Measurements from ENCODE around the gene NBPF20.
"Not testable (repeated sequence)": the region's sequence is repeated elsewhere in the genome, so short reads cannot be mapped to it uniquely, and the experiment has no call there.

The NBPF20 gene

DNA sequence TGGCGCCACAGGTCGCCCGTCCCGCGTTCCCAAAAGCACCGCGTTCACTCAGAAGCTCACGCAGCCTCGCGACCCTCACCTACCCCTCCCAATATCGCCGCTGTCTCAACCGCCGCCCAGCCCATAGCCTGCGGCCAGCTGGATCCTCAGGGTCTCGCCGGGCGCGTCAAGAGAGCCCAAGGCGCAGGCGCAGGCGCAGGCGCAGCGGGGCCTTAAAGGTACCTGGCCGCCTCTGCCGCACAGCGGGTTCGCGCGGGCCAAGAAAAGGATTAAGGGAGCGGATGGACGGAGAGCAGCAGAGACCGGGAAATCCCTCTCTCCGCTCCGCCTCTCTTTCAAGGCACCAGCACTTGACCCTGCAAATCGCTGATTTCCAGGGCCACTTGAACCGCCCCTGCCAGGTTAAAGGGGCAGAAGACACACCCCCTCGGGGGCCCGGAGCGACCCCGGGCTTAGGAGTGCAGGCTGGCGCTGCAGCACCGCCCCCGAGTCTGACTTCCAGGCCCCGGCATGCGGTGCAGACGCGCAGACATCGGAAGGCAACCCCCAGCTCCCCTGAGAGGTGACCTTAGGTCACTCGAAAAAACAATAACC, at the start of gene NBPF20:
Gene NBPF20, minus strand, starts transcription at position 168 of the 594 bp plus-strand sequence. CDS start 20,331 bp downstream, outside the sequence.
- DNase-seq (ENCODE audit: low spot score) = peak; percentile 92

DNA sequence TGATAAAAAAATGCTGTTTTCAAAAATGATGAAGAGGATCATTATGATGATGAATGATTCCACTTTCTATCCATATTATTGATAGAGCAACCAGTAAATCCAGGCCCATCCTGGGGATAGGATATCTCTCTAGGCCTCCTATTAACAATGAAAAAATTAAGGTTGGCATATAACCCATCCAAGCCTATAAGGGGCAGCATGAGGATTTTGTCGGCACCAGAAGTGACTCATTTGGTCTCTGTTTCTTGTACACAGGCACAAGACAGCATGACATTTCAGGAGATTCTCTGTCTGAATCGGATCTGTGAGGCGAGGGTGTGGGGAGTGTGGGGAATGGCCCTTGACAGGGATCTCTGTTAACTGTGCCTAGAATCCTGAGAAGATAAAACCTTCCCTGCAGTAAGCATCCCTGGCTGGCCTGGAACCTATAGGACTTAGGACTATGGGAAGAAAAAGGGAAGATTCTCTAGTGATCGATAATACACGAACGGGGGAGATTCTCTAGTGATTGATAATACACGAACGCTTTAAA, 49.5 kb upstream of the NBPF20 start:
- not testable (repeated sequence) for DNase-seq (ENCODE audit: low spot score)

DNA sequence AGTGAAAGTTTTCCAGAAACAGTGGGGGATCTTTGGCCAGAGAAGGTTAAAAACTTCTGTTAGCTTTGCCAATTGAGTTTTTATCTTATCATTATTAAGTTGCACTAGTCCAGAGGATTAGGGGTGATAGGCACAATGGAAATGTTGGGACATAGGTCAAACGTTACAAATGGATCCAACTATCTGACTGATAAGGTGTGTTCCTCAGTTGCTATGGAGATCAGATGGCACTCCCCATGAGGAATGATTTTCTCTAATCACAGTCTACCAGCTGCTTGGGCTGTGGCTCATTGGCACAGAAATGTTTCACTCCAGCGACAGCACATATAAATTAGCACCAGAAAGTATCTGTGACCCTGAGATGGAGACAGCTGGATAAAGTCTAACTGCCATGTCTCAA, 47.3 kb upstream of the NBPF20 start:
- not testable (repeated sequence) for DNase-seq (ENCODE audit: low spot score)

DNA sequence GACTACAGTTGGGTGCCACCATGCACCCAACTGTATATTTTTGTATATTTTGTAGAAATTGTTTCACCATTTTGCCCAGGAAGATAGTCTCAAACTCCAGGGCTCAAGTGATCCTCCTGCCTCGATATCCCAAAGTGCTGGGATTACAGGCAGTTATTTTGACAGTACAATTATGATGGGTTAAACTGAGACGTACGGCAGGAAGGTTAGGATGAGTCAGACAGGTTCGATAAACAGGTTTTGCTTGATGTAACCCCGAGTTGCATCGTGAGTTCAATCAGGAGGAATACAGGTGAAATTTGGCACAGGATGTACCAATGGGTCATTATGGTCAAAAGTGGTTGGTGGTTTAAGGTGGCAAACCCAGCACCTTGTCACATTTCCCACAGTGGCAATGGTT, 46.0 kb upstream of the NBPF20 start:
- DNase-seq (ENCODE audit: low spot score) = not testable (repeated sequence)

- peak; percentile 14 for DNase-seq (ENCODE audit: low spot score)
Measured at GRCh38 chr1:145465405-145466144, 40.2 kb upstream of the NBPF20 start.

DNA sequence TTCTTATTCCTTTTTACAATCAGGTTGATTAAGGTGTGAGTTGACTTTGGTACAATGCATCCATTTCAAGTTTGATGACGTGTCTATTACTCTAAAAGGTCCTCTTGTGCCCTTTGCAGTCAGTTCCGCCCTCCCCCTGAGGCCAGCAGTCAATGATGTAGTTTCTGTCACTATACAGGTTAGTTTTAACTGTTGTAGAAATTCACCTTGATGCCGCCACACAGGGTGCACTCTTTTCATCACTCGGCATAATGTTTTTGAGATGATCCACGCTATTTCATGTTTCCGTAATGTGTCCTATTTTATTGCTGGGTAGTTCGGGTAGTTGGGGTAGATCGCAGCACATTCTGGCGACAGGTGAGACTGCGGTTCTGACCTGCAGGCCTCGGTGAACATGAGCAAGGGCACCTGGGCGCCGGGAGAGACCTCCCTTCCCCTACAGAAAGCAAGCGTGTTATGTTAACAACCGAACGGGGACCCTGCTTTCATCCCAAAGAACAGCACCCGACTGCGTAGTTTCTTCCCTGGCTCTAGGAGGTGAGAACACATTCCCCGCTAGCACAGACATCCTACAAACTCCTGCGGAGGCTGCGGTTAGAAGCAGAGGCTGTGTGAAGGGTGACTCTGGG, 39.4 kb upstream of the NBPF20 start:
- DNase-seq (ENCODE audit: low spot score) = not testable (repeated sequence)

GRCh38 chr1:145464017-145464416, 38.6 kb upstream of the NBPF20 start:
- DNase-seq (ENCODE audit: low spot score) = not testable (repeated sequence)

DNA sequence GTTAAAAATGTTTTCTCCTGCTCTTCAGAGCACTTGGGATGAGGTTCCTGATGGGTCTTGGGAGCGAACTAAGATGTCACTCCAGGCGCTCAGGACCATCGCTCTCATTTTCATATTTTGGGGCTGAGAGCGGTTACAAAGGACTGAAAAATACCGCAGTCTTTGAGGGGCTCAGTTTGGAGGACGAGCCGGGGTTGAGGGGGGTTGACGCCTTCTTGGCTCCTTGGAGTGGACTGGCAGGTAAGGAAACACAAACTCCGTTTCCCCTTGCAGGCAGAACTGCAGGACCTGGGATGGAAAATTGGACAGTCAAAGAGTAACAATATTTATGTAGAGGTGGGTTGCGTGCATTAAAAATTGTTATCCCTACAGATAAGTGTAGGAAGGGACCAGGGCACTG, 35.3 kb upstream of the NBPF20 start:
- not testable (repeated sequence) for DNase-seq (ENCODE audit: low spot score)

GRCh38 chr1:145460048-145460447, 34.6 kb upstream of the NBPF20 start:
- DNase-seq (ENCODE audit: low spot score) = not testable (repeated sequence)

- DNase-seq (ENCODE audit: low spot score) = not testable (repeated sequence)
Measured at GRCh38 chr1:145459591-145459990, 34.2 kb upstream of the NBPF20 start.

- not testable (repeated sequence) for DNase-seq (ENCODE audit: low spot score)
Measured at GRCh38 chr1:145459063-145459462, 33.7 kb upstream of the NBPF20 start.

GRCh38 chr1:145454824-145455177, 29.4 kb upstream of the NBPF20 start:
- DNase-seq (ENCODE audit: low spot score) = not testable (repeated sequence)

DNA sequence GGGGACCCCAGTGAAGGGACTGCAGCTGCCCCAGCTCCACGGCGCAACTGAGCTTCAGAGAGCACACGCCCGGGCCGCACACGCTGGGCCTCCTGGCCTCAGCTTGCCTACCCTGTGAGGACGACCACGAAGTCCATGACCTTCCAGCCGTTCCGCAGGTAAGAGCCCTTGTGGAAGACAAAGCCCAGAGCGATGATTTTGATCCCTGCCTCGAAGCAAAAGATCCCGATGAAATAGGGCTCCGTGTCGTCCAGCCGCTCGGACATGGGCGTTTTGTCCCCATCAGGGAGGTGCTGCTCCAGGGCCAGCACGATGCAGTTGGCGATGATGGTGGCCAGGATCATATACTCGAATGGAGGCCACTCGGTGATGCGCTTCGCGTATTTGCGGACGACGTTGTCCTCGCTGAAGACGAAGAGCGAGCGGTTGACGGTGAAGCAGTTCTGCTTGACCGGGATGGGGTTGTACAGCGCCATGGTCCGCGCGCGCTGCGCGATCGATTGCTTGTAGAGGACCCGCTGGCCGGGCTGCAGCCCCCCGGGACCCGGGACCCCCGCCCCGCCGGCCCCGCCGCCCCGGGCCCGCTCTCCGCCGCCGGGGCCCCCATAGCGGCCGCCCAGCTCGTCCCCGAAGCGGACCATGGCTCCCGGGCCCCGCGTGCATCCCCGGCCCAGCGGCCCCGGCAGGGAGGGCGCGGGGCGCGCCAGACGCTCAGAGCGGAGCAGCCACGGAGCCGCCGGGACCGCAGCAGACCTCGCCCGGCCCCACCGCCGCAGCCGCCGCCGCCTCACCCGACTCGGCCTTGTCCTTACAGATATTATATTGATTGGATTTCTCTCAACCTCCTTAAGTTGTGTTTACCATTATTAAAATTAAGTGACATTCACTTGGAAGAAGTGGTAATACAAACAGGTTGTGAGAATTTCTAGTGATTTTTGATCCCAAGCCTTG, 28.7 kb upstream of the NBPF20 start:
- peak; percentile 2 for DNase-seq (ENCODE audit: low spot score)

DNA sequence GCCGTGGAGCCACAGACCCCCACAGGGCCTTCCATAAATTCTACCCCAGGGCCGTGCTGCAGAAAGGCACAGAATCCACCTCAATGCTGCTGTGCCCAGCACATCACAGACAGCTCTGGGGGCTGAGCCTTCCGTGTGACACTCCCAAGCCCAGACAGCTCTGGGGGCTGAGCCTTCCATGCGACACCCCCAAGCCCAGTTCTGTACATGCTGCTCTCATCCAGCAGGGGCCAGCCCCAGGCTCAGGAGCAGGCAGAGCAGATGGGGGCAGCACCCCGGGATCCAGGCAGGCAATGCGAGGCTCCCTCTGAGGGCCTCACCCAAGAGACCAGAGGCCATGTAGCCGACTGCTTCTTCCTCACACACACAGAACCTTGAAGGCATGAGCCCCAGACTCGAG, 27.1 kb upstream of the NBPF20 start:
- DNase-seq (ENCODE audit: low spot score) = not testable (repeated sequence)

DNA sequence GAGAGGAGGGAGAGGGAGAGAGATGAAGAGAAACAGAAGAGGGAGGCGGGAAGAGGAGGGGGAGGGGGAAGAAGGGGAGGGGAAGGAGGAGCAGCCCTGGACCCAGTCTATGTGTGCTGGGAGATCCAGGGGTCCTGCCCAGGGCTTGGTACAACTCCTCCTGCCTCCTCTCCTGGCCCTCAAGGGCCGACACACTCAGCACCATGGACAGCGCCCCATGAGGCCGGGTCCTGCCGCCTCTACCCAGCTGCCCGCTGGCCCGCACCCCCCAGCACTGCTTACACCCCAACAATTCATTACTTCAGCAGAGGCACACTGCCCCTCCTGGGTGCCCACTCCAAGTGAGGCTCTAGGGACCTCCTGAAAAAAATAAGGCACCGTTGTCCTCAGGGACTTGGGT, 26.5 kb upstream of the NBPF20 start:
- not testable (repeated sequence) for DNase-seq (ENCODE audit: low spot score)

- DNase-seq (ENCODE audit: low spot score) = not testable (repeated sequence)
Measured at GRCh38 chr1:145445219-145445618, 19.8 kb upstream of the NBPF20 start.

- not testable (repeated sequence) for DNase-seq (ENCODE audit: low spot score)
Measured at GRCh38 chr1:145442340-145442739, 16.9 kb upstream of the NBPF20 start.

DNA sequence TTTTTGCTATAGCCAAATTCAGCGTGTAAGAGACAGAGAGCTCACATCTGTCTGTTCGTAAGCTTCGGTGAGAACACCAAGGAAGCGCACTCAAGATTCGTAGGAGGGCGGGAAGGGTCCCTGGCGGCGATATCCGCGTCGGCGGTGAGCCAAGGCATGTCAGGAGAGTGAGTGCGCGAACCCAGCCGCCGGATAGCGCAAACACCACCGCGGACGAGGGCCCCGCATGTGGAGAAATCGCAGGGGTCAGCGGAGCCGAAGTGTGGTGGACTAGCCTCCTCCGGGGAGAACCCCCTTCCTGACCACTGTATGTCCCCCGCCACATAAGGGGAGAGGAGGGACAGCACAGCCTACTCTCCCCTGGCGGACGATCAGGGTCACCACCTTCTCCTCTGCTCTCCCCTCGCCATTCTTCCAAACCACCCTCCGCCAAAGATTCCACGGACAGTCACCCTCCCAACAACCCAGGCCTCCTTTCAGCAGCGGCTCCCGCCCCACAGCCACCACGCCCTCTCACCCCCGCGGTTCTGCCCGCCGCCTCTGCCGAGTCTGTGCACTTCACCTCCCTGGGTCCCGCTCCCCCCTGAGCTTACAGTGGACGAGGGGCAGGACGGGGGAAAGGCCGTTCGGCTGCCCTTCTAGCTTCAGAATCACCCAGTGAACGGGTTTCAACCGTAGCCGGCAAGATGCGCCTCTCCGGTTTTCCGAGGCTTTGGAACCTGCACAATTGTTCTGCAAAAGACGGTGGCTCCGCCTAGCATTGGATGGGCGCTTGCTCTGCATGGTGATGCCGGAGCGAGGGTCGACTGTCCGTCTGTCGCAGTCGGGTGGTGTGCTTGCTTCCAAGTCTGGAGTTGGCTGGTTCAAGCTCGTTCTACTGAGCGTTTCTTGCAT, 6.2 kb upstream of the NBPF20 start:
- DNase-seq (ENCODE audit: low spot score) = not testable (repeated sequence)

- not testable (repeated sequence) for DNase-seq (ENCODE audit: low spot score)
Measured at GRCh38 chr1:145430830-145431229, 5.4 kb upstream of the NBPF20 start.

DNA sequence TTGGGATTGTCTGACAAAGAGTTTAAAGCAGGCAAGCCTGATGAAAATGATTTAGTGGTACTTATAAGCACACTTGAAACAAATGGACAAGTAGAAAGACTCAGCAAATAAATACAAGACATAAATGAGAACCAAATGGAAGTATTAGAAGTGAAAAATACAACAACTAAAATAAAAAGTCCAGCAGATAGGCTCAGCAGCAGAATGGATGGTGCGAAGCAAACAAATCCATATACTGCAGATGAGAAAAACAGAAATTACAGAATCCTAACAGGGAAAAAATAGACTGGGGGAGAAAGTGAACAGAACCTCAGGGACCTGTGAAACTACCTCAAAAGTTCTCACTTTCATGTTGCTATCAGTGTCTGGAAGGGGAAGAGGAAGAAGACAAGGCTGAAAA, 3.9 kb upstream of the NBPF20 start:
- not testable (repeated sequence) for DNase-seq (ENCODE audit: low spot score)

All from iPS-NIHi11 (cell line).